GM12891 (cell line): Measurements from ENCODE around the gene OAF.
"Not testable (repeated sequence)": the region's sequence is repeated elsewhere in the genome, so short reads cannot be mapped to it uniquely, and the experiment has no call there.

Source experiments
- DNase-seq: peaks from one replicate; pipeline ENCODE4 v3.0.0; 2011; ENCODE audit warnings: low spot score; ENCODE audit not compliant: insufficient read length
- FAIRE-seq: peaks from 2 replicates; lab custom pipeline; 2011; peaks lifted over from hg19 to GRCh38; lab: Jason Lieb, UNC
- PAX5 ChIP-seq: IDR thresholded peaks from 2 replicates; pipeline ENCODE4 v1.6.1; 2011; ENCODE audit warnings: low read length, moderate library complexity, mild to moderate bottlenecking; ENCODE audit not compliant: insufficient read depth, severe bottlenecking
- POLR2A ChIP-seq: IDR thresholded peaks from 2 replicates; pipeline ENCODE4 v1.6.1; 2011; ENCODE audit warnings: low read depth, low read length, control low read depth
- POLR2AphosphoS5 ChIP-seq: IDR thresholded peaks from 2 replicates; pipeline ENCODE4 v1.6.1; 2011; ENCODE audit warnings: low read depth, low read length, control low read depth
- POU2F2 ChIP-seq: IDR thresholded peaks from 2 replicates; pipeline ENCODE4 v1.6.1; 2011; ENCODE audit warnings: low read depth, mild to moderate bottlenecking, control low read depth, low read length, moderate library complexity
- SPI1 ChIP-seq: IDR thresholded peaks from 2 replicates; pipeline ENCODE4 v1.6.1; 2011; ENCODE audit warnings: low read depth, low read length, control low read depth
- TAF1 ChIP-seq: IDR thresholded peaks from 2 replicates; pipeline ENCODE4 v1.6.1; 2011; ENCODE audit warnings: low read depth, low read length, control low read depth

Gene OAF

GRCh38 chr11:120173019-120173705 is 37.7 kb upstream of the OAF start:
- no peak for FAIRE-seq
- no peak for TF ChIP-seq POLR2AphosphoS5
- TF ChIP-seq TAF1: no peak
- no peak for DNase-seq

DNA sequence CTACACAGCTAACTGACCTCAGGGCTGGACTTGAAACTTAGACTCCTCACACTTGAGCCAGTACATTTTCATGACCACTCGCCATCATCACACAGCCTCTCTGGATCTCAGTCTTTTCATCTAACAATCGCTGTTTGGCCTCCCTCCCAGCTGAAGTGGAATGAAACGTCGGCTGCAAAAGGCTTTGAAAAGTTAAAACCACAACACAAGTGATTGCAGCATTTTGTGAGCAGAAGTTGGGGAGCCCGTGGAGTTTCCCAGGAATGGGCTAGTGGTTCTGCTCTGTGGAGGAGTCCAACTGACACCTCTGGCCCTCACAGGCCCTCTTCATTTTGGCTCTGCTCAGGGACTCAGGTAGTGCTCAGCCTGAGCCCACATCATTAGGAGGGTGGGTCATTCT is 37.0 kb upstream of the OAF start:
- no peak for DNase-seq
- TF ChIP-seq POLR2AphosphoS5 (no peak), POLR2A (no peak), PAX5 (no peak), POU2F2 (no peak), TAF1 (no peak), SPI1 (no peak)
- FAIRE-seq: no peak

DNA sequence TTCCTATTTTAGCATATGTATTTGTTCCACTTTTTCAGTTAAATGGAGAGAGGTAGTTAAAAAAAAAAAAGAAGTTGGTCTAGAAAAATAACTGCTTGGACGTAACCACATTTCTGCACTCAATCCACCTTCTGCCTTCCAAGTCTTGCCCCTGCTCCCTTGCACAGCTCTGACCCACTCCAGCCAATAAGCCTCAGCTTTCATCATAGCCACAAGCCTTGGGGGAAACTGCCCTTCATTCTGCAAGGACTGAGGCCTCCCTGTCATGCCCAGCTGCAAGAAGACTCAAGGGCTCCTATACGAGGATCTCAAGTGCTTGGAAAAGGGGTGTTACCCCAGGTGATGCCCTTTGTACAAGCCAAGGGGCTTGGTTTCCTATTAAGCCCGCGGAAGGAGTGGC is 36.0 kb upstream of the OAF start:
- no peak for DNase-seq
- no peak for FAIRE-seq
- no peak for TF ChIP-seq POLR2A
- TF ChIP-seq PAX5: no peak
- TF ChIP-seq POLR2AphosphoS5: no peak
- no peak for TF ChIP-seq TAF1
- no peak for TF ChIP-seq POU2F2
- no peak for TF ChIP-seq SPI1

- FAIRE-seq: no peak
- no peak for TF ChIP-seq POU2F2
- TF ChIP-seq TAF1: no peak
- TF ChIP-seq SPI1: no peak
- no peak for TF ChIP-seq POLR2A
- no peak for TF ChIP-seq POLR2AphosphoS5
- no peak for TF ChIP-seq PAX5
- no peak for DNase-seq
Measured at GRCh38 chr11:120178561-120179056, 32.2 kb upstream of the OAF start.

GRCh38 chr11:120179057-120179672 is 31.7 kb upstream of the OAF start:
- no peak for TF ChIP-seq POLR2A
- no peak for TF ChIP-seq SPI1
- no peak for TF ChIP-seq POLR2AphosphoS5
- no peak for TF ChIP-seq TAF1
- TF ChIP-seq PAX5: no peak
- no peak for TF ChIP-seq POU2F2
- FAIRE-seq (no peak), DNase-seq (no peak)

GRCh38 chr11:120180063-120180462 is 30.8 kb upstream of the OAF start:
- FAIRE-seq, DNase-seq: not testable (repeated sequence)

GRCh38 chr11:120180551-120181232 is 30.1 kb upstream of the OAF start:
- no peak for TF ChIP-seq POU2F2
- TF ChIP-seq POLR2A: no peak
- no peak for TF ChIP-seq PAX5
- no peak for TF ChIP-seq TAF1
- TF ChIP-seq POLR2AphosphoS5: no peak
- no peak for TF ChIP-seq SPI1
- FAIRE-seq: no peak
- DNase-seq: no peak

GRCh38 chr11:120181376-120181975 is 29.4 kb upstream of the OAF start:
- no peak for TF ChIP-seq POLR2AphosphoS5
- TF ChIP-seq POLR2A: no peak
- TF ChIP-seq SPI1: no peak
- TF ChIP-seq TAF1: no peak
- no peak for TF ChIP-seq POU2F2
- no peak for TF ChIP-seq PAX5
- no peak for DNase-seq
- FAIRE-seq: no peak

DNA sequence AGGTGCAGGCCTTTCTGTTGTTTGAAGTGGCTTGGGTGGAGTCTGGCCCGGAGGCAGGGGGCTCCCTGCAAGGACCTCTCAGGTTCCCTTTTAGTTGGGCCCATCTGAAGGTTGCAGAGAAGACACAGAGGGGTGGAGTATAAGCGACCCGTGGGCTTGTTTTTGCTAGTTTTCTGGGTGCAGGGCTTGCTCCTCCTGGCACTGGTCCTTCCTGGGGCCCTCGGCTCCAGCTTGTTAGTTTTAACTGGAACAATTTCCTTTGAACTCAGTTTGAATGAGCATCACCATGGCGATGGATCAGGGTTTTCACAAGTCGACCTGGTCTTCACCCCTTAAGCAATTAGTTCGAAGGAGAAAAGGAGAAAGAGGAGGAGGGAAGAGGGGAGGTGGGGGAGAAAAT is 28.5 kb upstream of the OAF start:
- DNase-seq (no peak), FAIRE-seq (no peak)
- TF ChIP-seq POLR2A (no peak), PAX5 (no peak), POLR2AphosphoS5 (no peak), SPI1 (no peak), TAF1 (no peak), POU2F2 (no peak)
